Neural progenitor cell (in vitro differentiated cells): ENCODE results near the gene MSRB1.

Experiments used
- CTCF ChIP-seq: fragments of 200-600 bp; sonication (generic); IDR thresholded peaks from 2 replicates; pipeline ENCODE4 v1.5.1; 2017; ENCODE audit warnings: antibody characterized with exemption, mild to moderate bottlenecking
- EZH2phosphoT487 ChIP-seq: fragments of 200-600 bp; sonication (generic); IDR thresholded peaks from 2 replicates; pipeline ENCODE4 v1.6.1; 2017; ENCODE audit warnings: antibody characterized with exemption

GRCh38 chr16:1942047-1942809 is 771 bp downstream of the MSRB1 start:
- no peak for TF ChIP-seq CTCF
- no peak for TF ChIP-seq EZH2phosphoT487
